ENCODE data around the gene HES5. TPM values are rescaled to one million over a fixed set of nuclear protein-coding genes. Genes with fewer than 3 reads are reported as not detected.

HES5 gene, protein sequence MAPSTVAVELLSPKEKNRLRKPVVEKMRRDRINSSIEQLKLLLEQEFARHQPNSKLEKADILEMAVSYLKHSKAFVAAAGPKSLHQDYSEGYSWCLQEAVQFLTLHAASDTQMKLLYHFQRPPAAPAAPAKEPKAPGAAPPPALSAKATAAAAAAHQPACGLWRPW
- not detected in 2 replicates for total RNA-seq

DNA sequence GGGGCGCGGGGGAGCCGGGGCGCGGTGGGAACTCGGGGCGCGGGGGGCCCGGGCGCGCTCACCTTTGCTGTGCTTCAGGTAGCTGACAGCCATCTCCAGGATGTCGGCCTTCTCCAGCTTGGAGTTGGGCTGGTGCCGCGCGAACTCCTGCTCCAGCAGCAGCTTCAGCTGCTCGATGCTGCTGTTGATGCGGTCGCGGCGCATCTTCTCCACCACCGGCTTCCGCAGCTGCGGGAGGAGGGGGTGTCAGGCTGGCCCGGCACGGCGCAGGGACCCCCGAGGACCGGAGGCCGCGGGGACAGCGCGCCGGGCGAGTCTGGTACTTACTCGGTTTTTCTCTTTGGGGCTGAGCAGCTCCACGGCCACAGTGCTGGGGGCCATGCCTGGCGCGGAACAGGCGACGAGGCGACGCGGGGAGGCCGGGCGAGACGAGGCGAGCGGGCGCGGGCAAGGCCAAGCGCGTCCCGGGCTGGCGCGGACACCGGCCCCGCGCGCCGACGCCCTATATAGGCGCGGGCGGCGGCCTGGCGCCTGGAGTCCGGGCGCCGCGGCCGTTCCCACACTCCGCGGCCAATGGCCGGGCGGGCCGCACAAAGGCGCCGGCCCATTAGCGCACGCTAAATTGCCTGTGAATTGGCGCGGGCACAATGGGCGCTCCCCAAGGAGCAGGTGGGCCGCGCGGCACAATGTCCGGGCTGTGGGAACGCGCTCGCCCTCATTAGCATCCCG lies at the start of gene HES5:
TSS of gene HES5 (minus strand) at position 480 of the 729 bp plus-strand sequence. CDS start at position 381, 99 bp downstream.

DNA sequence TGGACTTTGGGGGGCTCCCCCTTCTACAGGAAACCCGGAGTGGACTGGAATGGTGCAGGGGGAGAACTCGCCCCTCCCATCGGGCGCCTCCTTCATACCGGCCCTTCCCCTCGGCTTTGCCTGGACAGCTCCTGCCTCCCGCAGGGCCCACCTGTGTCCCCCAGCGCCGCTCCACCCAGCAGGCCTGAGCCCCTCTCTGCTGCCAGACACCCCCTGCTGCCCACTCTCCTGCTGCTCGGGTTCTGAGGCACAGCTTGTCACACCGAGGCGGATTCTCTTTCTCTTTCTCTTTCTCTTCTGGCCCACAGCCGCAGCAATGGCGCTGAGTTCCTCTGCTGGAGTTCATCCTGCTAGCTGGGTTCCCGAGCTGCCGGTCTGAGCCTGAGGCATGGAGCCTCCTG lies 26.2 kb upstream of the HES5 start, which contains the start of gene TNFRSF14:
TSS of gene TNFRSF14 (plus strand) at position 95 of the 401 bp plus-strand sequence. CDS start at position 389, 294 bp downstream.

DNA sequence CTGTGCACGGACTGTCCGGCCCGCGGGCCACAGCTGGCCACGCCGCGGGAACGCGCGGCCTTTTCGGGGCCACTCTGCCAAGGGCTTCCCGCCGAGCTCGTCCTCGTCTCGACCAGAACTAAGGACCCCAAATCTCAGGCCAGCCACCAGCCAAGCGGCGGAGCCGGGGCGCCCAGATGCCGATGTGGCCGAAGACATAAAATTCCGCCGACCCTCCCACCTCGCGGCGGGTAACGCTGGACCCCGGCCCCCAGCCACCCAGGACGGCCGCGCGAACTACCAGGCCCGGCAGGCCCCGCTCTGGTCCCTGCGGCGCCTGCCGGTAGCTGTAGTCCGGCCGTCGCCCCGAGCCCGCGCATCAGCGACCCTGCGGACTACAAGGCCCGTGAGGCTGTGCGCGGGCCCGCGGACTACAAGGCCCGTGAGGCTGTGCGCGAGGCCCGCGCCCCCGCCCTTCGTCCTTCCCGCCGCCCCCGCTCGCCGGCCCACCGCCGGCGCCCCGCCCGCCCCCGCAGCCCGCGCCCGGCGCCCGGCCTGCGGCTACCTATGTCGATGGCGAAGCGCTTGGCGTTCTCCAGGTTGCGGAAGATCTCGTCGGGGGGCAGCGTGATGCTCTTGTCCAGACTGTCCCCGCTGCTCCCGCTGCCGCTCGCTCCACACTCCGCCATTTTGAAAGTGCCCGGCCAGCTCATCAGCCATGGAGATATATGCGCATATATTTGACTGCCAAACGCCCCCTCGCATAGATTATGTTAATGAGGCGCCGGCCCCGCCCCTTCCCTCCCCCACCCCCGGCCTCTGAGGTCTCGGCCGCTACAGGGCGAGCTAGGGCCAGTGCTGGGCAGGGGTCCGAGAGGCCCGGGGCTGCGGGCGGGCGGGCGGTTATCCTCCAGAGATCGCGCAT lies 3.9 kb downstream of the HES5 start, which contains the start of gene PANK4:
TSS of gene PANK4 (minus strand) at position 677 of the 904 bp plus-strand sequence. CDS start at position 668, 9 bp downstream.

Other genes starting within 250 kb of the HES5 start
- 4.2 and 6.2 TPM in 2 replicates for gene MORN1, start 138.7 kb downstream of the HES5 start, total RNA-seq
- 64.3 and 73.7 TPM in 2 replicates for gene RER1, start 138.4 kb downstream of the HES5 start, total RNA-seq
- 27.4 and 33.1 TPM in 2 replicates for gene PEX10, start 117.7 kb downstream of the HES5 start, total RNA-seq
- not detected in 2 replicates for gene PLCH2, start 54.0 kb downstream of the HES5 start, total RNA-seq
- 22.1 and 22.8 TPM in 2 replicates for gene PANK4, start 3.7 kb downstream of the HES5 start, total RNA-seq
- gene TNFRSF14, start 26.1 kb upstream of the HES5 start, total RNA-seq: 13.0 and 26.1 TPM in 2 replicates
- 24.6 and 31.2 TPM in 2 replicates for gene PRXL2B, start 56.5 kb upstream of the HES5 start, total RNA-seq
- 1.5 and 3.9 TPM in 2 replicates for gene MMEL1, start 102.8 kb upstream of the HES5 start, total RNA-seq

Measured in epithelial cell of umbilical artery (primary cell).